HG02885 (cell line): ENCODE measurements around the gene SELENOK.

Experiments used
- ATAC-seq: cut with Tn5 transposase; IDR thresholded peaks from one replicate; pipeline ENCODE4 v1.9.1; 2021; ENCODE audit warnings: mild to moderate bottlenecking; ENCODE audit not compliant: unreplicated experiment, poor library complexity

Gene SELENOK

GRCh38 chr3:53844262-53845102 is 47.2 kb downstream of the SELENOK start:
- ATAC-seq, result no peak

GRCh38 chr3:53843195-53844177 is 48.2 kb downstream of the SELENOK start:
- no peak for ATAC-seq

- no peak for ATAC-seq
Observed at GRCh38 chr3:53842436-53843194, 49.0 kb downstream of the SELENOK start.

- no peak for ATAC-seq
Observed at GRCh38 chr3:53841296-53841695, 50.4 kb downstream of the SELENOK start.

- no peak for ATAC-seq
Observed at GRCh38 chr3:53837331-53837730, 54.3 kb downstream of the SELENOK start.

- ATAC-seq, result no peak
Observed at GRCh38 chr3:53836084-53836872, 55.4 kb downstream of the SELENOK start.

- ATAC-seq, result no peak
Observed at GRCh38 chr3:53835257-53835656, 56.4 kb downstream of the SELENOK start.

GRCh38 chr3:53834429-53835095 is 57.1 kb downstream of the SELENOK start:
- ATAC-seq, result no peak
